GM12865 (cell line): Measurements from ENCODE around the gene KTI12.

Source experiments
- DNase-seq: peaks from one replicate; pipeline ENCODE4 v3.0.0; 2010; ENCODE audit warnings: low read depth
- H3K4me3 ChIP-seq: 2 replicates; pipeline ENCODE4 v1.5.1; 2011; ENCODE audit warnings: mild to moderate bottlenecking, low read depth, low read length, control low read depth
- CTCF ChIP-seq: IDR thresholded peaks from 2 replicates; pipeline ENCODE4 v1.5.1; 2011; ENCODE audit warnings: low read length, control low read depth, low read depth, inconsistent platforms; ENCODE audit not compliant: insufficient read depth; ENCODE audit errors: missing control alignments

The KTI12 gene

DNA sequence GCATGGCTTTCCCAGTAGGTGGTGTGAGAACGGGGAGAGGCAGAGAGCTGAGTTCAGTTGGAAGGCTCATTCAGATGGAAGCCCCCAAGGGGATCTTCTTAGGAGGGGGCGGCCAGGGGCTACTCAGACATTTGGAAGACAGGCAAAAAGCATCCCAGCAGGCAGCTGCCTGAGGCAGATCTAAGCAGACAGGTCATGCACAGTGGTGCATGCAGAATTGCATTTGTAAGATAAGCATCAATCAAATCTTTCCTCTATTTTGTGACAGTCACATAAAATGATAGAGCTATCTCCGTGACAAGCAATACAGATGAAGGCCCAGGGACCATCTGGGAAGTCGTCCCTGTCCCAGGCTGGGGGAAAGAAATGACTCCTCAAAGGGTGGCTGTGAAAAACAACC, 46.9 kb downstream of the KTI12 start:
- no peak overlapping the region for H3K4me3 ChIP-seq
- no peak for TF ChIP-seq CTCF
- DNase-seq = no peak

DNA sequence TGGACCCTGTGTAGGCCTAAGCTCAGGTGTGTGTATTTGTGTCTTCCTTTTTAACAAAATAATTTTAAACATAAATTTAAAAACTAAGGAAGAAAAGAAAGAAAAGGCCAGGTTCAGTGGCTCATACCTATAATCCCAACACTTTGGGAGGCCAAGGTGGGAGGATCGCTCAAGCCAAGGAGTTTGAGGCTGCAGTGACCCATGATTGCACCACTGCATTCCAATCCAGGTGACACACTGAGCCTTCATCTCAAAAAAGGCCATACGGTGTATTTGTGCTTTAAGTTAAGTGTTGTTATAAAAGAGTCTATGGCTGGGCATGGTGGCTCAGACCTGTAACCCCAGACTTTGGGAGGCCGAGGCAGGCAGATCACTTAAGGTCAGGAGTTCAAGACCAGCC, 51.4 kb downstream of the KTI12 start:
- no peak for TF ChIP-seq CTCF
- no peak for DNase-seq
- no peak overlapping the region for H3K4me3 ChIP-seq
